Liver (tissue), 9 donors: ENCODE data around the gene SMPD2. TPM values are rescaled to one million over a fixed set of nuclear protein-coding genes. Genes with fewer than 3 reads are reported as not detected.

Source experiments
- DNase-seq: peaks from one replicate; pipeline ENCODE4 v3.0.0-alpha.2; 2017; ENCODE audit warnings: low spot score
- H3K27ac ChIP-seq, 2 donors: one replicate each; pipeline ENCODE4 v1.7.0; 2013; ENCODE audit warnings: inconsistent platforms in 2 of 2, low read length in 2 of 2, control low read depth in 1 of 2, low read depth in 1 of 2, mild to moderate bottlenecking in 1 of 2
- H3K27me3 ChIP-seq, 4 donors: one replicate each; pipeline versions ENCODE4 v1.6.1 to v1.7.0; 2013; ENCODE audit warnings: low read length in 3 of 4, inconsistent platforms in 1 of 4, mild to moderate bottlenecking in 1 of 4, moderate library complexity in 1 of 4; ENCODE audit not compliant: control insufficient read depth in 4 of 4, insufficient read depth in 4 of 4
- H3K36me3 ChIP-seq, 4 donors: one replicate each; pipeline versions ENCODE4 v1.6.1 to v1.7.0; 2013; ENCODE audit warnings: low read length in 3 of 4, mild to moderate bottlenecking in 3 of 4, low read depth in 1 of 4, moderate library complexity in 1 of 4; ENCODE audit not compliant: control insufficient read depth in 4 of 4, insufficient read depth in 3 of 4
- H3K4me1 ChIP-seq, 4 donors: one replicate each; pipeline versions ENCODE4 v1.6.1 to v1.7.0; 2013; ENCODE audit warnings: low read length in 3 of 4, mild to moderate bottlenecking in 3 of 4, moderate library complexity in 1 of 4; ENCODE audit not compliant: control insufficient read depth in 4 of 4, insufficient read depth in 4 of 4
- H3K4me3 ChIP-seq, 3 donors: one replicate each; pipeline versions ENCODE4 v1.6.1 to v1.7.0; 2013; ENCODE audit warnings: low read length in 3 of 3, control low read depth in 1 of 3, low read depth in 1 of 3, mild to moderate bottlenecking in 1 of 3
- H3K9ac ChIP-seq, 2 donors: one replicate each; pipeline ENCODE4 v1.7.0; 2013; ENCODE audit warnings: low read length in 2 of 2, mild to moderate bottlenecking in 2 of 2, moderate library complexity in 2 of 2, control low read depth in 1 of 2, low read depth in 1 of 2
- H3K9me3 ChIP-seq, 4 donors: one replicate each; pipeline versions ENCODE4 v1.6.1 to v1.7.0; 2013; ENCODE audit warnings: low read length in 3 of 4; ENCODE audit not compliant: control insufficient read depth in 4 of 4
- ATF3 ChIP-seq: IDR thresholded peaks from 2 replicates; pipeline ENCODE4 v1.6.1; 2016; ENCODE audit warnings: antibody characterized with exemption
- EGR1 ChIP-seq, 2 donors: IDR thresholded peaks; 2 replicates each; pipeline ENCODE4 v1.6.1; 2016 to 2018; ENCODE audit warnings: antibody characterized with exemption in 2 of 2, low read depth in 2 of 2
- FOXA2 ChIP-seq: IDR thresholded peaks from 2 replicates; pipeline ENCODE4 v1.6.1; 2016; ENCODE audit warnings: antibody characterized with exemption
- GABPA ChIP-seq, 2 donors: IDR thresholded peaks in 1 of 2; conservative IDR thresholded peaks in 1 of 2; 2 replicates each; pipeline ENCODE4 v1.6.1; 2016; ENCODE audit warnings: antibody characterized with exemption in 2 of 2, mild to moderate bottlenecking in 1 of 2, moderate library complexity in 1 of 2
- HNF4A ChIP-seq, 2 donors: conservative IDR thresholded peaks; 2 replicates each; pipeline ENCODE4 v1.6.1; 2016; ENCODE audit warnings: antibody characterized with exemption in 2 of 2, mild to moderate bottlenecking in 2 of 2
- HNF4G ChIP-seq: IDR thresholded peaks from 2 replicates; pipeline ENCODE4 v1.6.1; 2016; ENCODE audit warnings: antibody characterized with exemption
- JUND ChIP-seq, 2 donors: IDR thresholded peaks; 2 replicates each; pipeline ENCODE4 v1.6.1; 2016; ENCODE audit warnings: antibody characterized with exemption in 2 of 2
- MAX ChIP-seq: IDR thresholded peaks from 2 replicates; pipeline ENCODE4 v1.6.1; 2016; ENCODE audit warnings: antibody characterized with exemption
- NR2F2 ChIP-seq: IDR thresholded peaks from 2 replicates; pipeline ENCODE4 v1.6.1; 2016; ENCODE audit warnings: antibody characterized with exemption
- RAD21 ChIP-seq, 2 donors: IDR thresholded peaks; 2 replicates each; pipeline ENCODE4 v1.6.1; 2016; ENCODE audit warnings: antibody characterized with exemption in 2 of 2, mild to moderate bottlenecking in 2 of 2
- RXRA ChIP-seq, 2 donors: IDR thresholded peaks; 2 replicates each; pipeline ENCODE4 v1.6.1; 2017 to 2018; ENCODE audit warnings: antibody characterized with exemption in 2 of 2, mild to moderate bottlenecking in 1 of 2
- SP1 ChIP-seq: IDR thresholded peaks from 2 replicates; pipeline ENCODE4 v1.6.1; 2018; ENCODE audit warnings: antibody characterized with exemption, mild to moderate bottlenecking
- TAF1 ChIP-seq: conservative IDR thresholded peaks from 2 replicates; pipeline ENCODE4 v1.6.1; 2016; ENCODE audit warnings: antibody characterized with exemption, mild to moderate bottlenecking
- YY1 ChIP-seq: IDR thresholded peaks from 2 replicates; pipeline ENCODE4 v1.6.1; 2016; ENCODE audit warnings: antibody characterized with exemption, mild to moderate bottlenecking
- WGBS: extraction: QIAGEN DNeasy Blood & Tissue Kit; methylation state at CpG from one replicate; pipeline ENCODE4 v1.1.7; 2013; 5-methylcytosine and 5-hydroxymethylcytosine counted together
- polyA plus RNA-seq, 2 donors: library from polyadenylated mRNA; stranded (reverse) in 1 of 2; unstranded in 1 of 2; fragments of 200-250 nt in 1 of 2; fragments of >200 nt in 1 of 2; fragmentation: Nextera tagmentation in 1 of 2; extraction: Ambion mirVana in 1 of 2; gene quantifications; one replicate each; pipeline versions ENCODE4 v1.2.1 to v1.2.3, GENCODE V29; 2013 to 2015
- total RNA-seq, 2 donors: library from RNA; depleted of rRNA; stranded (reverse); fragments of >200 nt; gene quantifications; one replicate each; pipeline ENCODE4 v1.2.3, GENCODE V29; 2014
- TF ChIP-seq, protein P1 (sequence below): fragments of 150-350 bp; IDR thresholded peaks from 2 replicates; pipeline ENCODE4 v1.5.1; 2017; ENCODE audit warnings: improper control_type of control experiment, low read depth, low read length; ENCODE audit not compliant: missing input control
- TF ChIP-seq, protein P2 (sequence below): IDR thresholded peaks from 2 replicates; pipeline ENCODE4 v1.6.1; 2016; ENCODE audit warnings: antibody characterized with exemption
- TF ChIP-seq, protein P3 (sequence below): IDR thresholded peaks from 2 replicates; pipeline ENCODE4 v1.6.1; 2016; ENCODE audit warnings: antibody characterized with exemption, mild to moderate bottlenecking
- donor health status: healthy.
- donor health status: healthy.
- donor health status: healthy.
- donor health status: healthy.
- donor health status: healthy.

Gene SMPD2
- total and polyA plus RNA-seq, 4 donors: 3.3 to 5.1 (median 4.2) TPM

DNA sequence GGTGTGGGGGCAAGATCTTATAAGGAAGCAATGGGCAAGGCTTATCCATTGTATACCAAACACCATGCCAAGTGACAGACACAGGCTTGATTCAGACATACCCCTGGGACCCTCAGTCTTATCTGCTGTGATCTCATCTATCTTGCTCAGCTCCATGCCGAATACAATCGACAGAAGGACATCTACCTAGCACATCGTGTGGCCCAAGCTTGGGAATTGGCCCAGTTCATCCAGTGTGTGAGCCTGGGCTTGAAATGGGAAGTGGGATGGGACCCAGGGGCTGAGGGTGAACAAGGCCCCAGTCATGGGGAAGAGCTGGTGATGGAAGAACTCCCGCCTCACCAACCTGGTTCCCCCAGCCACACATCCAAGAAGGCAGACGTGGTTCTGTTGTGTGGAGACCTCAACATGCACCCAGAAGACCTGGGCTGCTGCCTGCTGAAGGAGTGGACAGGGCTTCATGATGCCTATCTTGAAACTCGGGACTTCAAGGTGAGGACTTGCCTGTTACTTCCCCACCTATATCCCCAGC lies 1.9 kb downstream of the SMPD2 start:
- Histone ChIP-seq H3K27me3 (no peaks in the 10 kb centered on the region), H3K9ac (no peak overlapping the region), H3K36me3 (peaks cover 0 to 3% (median 2%) of the 10 kb centered on the region in 4 donors), H3K27ac (no peak overlapping the region), H3K4me3 (no peak overlapping the region), H3K9me3 (no peaks in the 10 kb centered on the region), H3K4me1 (peaks cover 2 to 12% (median 5%) of the 10 kb centered on the region in 4 donors)
- TF ChIP-seq HNF4G (no peak), NR2F2 (no peak), EGR1 (IDR thresholded peaks at IDR 0.05; ENCODE audit: low read depth in 2 of 2) (no peak), MAX (no peak), RAD21 (IDR thresholded peaks at IDR 0.05) (no peak), GABPA (IDR thresholded peaks at IDR 0.05 in 1 of 2, conservative IDR thresholded peaks at IDR 0.05 in 1 of 2) (no peak), YY1 (no peak), FOXA2 (no peak), RXRA (IDR thresholded peaks at IDR 0.05) (no peak), TAF1 (no peak), HNF4A (conservative IDR thresholded peaks at IDR 0.05) (no peak), ATF3 (no peak), SP1 (no peak), JUND (IDR thresholded peaks at IDR 0.05) (no peak)
- TF ChIP-seq, protein P1, sequence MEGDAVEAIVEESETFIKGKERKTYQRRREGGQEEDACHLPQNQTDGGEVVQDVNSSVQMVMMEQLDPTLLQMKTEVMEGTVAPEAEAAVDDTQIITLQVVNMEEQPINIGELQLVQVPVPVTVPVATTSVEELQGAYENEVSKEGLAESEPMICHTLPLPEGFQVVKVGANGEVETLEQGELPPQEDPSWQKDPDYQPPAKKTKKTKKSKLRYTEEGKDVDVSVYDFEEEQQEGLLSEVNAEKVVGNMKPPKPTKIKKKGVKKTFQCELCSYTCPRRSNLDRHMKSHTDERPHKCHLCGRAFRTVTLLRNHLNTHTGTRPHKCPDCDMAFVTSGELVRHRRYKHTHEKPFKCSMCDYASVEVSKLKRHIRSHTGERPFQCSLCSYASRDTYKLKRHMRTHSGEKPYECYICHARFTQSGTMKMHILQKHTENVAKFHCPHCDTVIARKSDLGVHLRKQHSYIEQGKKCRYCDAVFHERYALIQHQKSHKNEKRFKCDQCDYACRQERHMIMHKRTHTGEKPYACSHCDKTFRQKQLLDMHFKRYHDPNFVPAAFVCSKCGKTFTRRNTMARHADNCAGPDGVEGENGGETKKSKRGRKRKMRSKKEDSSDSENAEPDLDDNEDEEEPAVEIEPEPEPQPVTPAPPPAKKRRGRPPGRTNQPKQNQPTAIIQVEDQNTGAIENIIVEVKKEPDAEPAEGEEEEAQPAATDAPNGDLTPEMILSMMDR: no peak
- TF ChIP-seq, protein P2, sequence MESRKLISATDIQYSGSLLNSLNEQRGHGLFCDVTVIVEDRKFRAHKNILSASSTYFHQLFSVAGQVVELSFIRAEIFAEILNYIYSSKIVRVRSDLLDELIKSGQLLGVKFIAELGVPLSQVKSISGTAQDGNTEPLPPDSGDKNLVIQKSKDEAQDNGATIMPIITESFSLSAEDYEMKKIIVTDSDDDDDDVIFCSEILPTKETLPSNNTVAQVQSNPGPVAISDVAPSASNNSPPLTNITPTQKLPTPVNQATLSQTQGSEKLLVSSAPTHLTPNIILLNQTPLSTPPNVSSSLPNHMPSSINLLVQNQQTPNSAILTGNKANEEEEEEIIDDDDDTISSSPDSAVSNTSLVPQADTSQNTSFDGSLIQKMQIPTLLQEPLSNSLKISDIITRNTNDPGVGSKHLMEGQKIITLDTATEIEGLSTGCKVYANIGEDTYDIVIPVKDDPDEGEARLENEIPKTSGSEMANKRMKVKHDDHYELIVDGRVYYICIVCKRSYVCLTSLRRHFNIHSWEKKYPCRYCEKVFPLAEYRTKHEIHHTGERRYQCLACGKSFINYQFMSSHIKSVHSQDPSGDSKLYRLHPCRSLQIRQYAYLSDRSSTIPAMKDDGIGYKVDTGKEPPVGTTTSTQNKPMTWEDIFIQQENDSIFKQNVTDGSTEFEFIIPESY: no peak
- TF ChIP-seq, protein P3, sequence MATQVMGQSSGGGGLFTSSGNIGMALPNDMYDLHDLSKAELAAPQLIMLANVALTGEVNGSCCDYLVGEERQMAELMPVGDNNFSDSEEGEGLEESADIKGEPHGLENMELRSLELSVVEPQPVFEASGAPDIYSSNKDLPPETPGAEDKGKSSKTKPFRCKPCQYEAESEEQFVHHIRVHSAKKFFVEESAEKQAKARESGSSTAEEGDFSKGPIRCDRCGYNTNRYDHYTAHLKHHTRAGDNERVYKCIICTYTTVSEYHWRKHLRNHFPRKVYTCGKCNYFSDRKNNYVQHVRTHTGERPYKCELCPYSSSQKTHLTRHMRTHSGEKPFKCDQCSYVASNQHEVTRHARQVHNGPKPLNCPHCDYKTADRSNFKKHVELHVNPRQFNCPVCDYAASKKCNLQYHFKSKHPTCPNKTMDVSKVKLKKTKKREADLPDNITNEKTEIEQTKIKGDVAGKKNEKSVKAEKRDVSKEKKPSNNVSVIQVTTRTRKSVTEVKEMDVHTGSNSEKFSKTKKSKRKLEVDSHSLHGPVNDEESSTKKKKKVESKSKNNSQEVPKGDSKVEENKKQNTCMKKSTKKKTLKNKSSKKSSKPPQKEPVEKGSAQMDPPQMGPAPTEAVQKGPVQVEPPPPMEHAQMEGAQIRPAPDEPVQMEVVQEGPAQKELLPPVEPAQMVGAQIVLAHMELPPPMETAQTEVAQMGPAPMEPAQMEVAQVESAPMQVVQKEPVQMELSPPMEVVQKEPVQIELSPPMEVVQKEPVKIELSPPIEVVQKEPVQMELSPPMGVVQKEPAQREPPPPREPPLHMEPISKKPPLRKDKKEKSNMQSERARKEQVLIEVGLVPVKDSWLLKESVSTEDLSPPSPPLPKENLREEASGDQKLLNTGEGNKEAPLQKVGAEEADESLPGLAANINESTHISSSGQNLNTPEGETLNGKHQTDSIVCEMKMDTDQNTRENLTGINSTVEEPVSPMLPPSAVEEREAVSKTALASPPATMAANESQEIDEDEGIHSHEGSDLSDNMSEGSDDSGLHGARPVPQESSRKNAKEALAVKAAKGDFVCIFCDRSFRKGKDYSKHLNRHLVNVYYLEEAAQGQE: no peak
- DNase-seq: no peak
- 98% methylated on average over 6 of the region's 6 CpGs for WGBS
